A549 (cell line): Measurements from ENCODE around the gene DDX10.

Experiments used
- CTCF ChIP-seq: fragments of >200 bp; sonication (Bioruptor Twin); formaldehyde crosslinking; IDR thresholded peaks from 3 replicates; pipeline ENCODE4 v1.5.1; 2016
- E2F6 ChIP-seq: IDR thresholded peaks from 2 replicates; pipeline ENCODE4 v1.6.1; 2012; ENCODE audit warnings: low read depth, borderline replicate concordance
- EP300 ChIP-seq, 2 experiments: fragments of >200 bp; sonication (Bioruptor Twin); formaldehyde crosslinking; IDR thresholded peaks; 2 replicates in 1 of 2; 3 replicates in 1 of 2; pipeline ENCODE4 v1.6.1; 2016 to 2017
- HMGXB4 ChIP-seq: fragments of 250-450 bp; sonication (Bioruptor Pico); IDR thresholded peaks from 2 replicates; pipeline ENCODE4 v1.5.0; 2021; ENCODE audit warnings: mild to moderate bottlenecking, moderate library complexity, borderline replicate concordance
- HOXA7 ChIP-seq: fragments of 250-450 bp; sonication (Bioruptor Pico); IDR thresholded peaks from 2 replicates; pipeline ENCODE4 v1.5.0; 2020; ENCODE audit warnings: mild to moderate bottlenecking, moderate library complexity
- MAFK ChIP-seq: fragments of 450-650 bp; IDR thresholded peaks from 2 replicates; pipeline ENCODE4 v1.6.1; 2014; ENCODE audit not compliant: partially characterized antibody
- MYC ChIP-seq: IDR thresholded peaks from 2 replicates; pipeline ENCODE4 v1.6.1; 2012; ENCODE audit warnings: mild to moderate bottlenecking, inconsistent platforms, low read length, improper control_type of control experiment, borderline replicate concordance
- POLR2A ChIP-seq: IDR thresholded peaks from 2 replicates; pipeline ENCODE4 v1.6.1; 2012; ENCODE audit warnings: mild to moderate bottlenecking, low read length
- RCOR1 ChIP-seq: fragments of 150-350 bp; IDR thresholded peaks from 2 replicates; pipeline ENCODE4 v1.6.1; 2014; ENCODE audit warnings: antibody characterized with exemption, low read length, low read depth
- REST ChIP-seq: fragments of 200-600 bp; sonication (generic); IDR thresholded peaks from 2 replicates; pipeline ENCODE4 v1.6.1; 2016; ENCODE audit warnings: antibody characterized with exemption, mild to moderate bottlenecking, moderate library complexity
- RFX5 ChIP-seq: fragments of 450-650 bp; IDR thresholded peaks from 2 replicates; pipeline ENCODE4 v1.7.1; 2014; ENCODE audit warnings: antibody characterized with exemption, mild to moderate bottlenecking, moderate library complexity
- SMC3 ChIP-seq: fragments of >200 bp; sonication (Bioruptor Twin); formaldehyde crosslinking; IDR thresholded peaks from 3 replicates; pipeline ENCODE4 v1.6.1; 2018; ENCODE audit warnings: inconsistent platforms

- no peak for TF ChIP-seq CTCF
- TF ChIP-seq POLR2A: no peak
- no peak for TF ChIP-seq SMC3
- no peak for TF ChIP-seq MYC
- TF ChIP-seq E2F6: no peak
- no peak for TF ChIP-seq RFX5
- TF ChIP-seq HOXA7 (CRISPR knock-in tag): no peak
- no peak for TF ChIP-seq EP300 (IDR thresholded peaks at IDR 0.05)
- no peak for TF ChIP-seq RCOR1
- TF ChIP-seq REST: no peak
- TF ChIP-seq MAFK: no peak
- TF ChIP-seq HMGXB4: no peak
Measured at GRCh38 chr11:108726077-108726800, 61.4 kb downstream of the DDX10 start.
